ENCODE results near the gene MIF.

DNA sequence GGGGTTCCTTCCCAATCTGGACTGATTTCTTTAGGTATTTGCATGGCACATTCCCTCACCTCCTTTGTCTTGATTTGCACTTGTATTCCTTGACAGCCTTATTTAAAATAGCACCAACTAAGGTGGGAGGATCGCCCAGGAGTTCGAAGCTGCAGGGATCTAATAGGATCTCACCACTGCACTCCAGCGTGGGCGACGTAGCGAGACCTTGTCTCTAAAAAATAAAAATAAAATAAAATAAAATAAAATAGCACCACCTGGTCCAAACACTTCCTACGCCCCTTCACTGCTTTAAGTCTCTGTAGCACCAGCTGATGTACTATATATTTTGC, 35.7 kb upstream of the MIF start:
- TF ChIP-seq, protein P1, sequence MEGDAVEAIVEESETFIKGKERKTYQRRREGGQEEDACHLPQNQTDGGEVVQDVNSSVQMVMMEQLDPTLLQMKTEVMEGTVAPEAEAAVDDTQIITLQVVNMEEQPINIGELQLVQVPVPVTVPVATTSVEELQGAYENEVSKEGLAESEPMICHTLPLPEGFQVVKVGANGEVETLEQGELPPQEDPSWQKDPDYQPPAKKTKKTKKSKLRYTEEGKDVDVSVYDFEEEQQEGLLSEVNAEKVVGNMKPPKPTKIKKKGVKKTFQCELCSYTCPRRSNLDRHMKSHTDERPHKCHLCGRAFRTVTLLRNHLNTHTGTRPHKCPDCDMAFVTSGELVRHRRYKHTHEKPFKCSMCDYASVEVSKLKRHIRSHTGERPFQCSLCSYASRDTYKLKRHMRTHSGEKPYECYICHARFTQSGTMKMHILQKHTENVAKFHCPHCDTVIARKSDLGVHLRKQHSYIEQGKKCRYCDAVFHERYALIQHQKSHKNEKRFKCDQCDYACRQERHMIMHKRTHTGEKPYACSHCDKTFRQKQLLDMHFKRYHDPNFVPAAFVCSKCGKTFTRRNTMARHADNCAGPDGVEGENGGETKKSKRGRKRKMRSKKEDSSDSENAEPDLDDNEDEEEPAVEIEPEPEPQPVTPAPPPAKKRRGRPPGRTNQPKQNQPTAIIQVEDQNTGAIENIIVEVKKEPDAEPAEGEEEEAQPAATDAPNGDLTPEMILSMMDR (IDR thresholded peaks at IDR 0.05; ENCODE audit: borderline replicate concordance, extremely low read depth, low read length, poor library complexity, severe bottlenecking) = no peak
- no peak for TF ChIP-seq EZH2 (IDR thresholded peaks at IDR 0.05; ENCODE audit: borderline replicate concordance, low read depth, low read length, severe bottlenecking)
